Middle frontal gyrus (tissue), 1 donor: ENCODE measurements around the gene MUC20.
"Not testable (repeated sequence)": the region's sequence is repeated elsewhere in the genome, so short reads cannot be mapped to it uniquely, and the experiment has no call there.

ENCODE experiments used
- DNase-seq: peaks from one replicate; pipeline ENCODE4 v3.0.0-alpha.2; 2015; ENCODE audit warnings: low spot score; ENCODE audit errors: extremely low spot score

MUC20 gene

DNA sequence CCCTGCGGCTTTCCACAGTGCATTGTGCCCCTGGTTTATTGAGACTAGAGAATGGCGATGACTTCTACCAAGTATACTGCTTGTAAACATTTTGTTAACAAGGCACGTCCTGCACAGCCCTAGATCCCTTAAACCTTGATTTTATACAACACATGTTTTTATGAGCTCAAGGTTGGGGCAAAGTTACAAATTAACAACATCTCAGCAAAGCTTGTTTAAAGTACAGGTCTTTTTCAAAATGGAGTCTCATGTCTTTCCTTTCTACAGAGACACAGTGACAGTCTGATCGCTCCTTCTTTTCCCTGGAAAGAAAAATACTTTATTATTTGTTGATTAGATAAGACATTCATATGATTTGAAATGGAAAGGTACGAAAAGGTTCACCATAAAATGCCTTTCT lies 8.0 kb downstream of the MUC20 start:
- DNase-seq: not testable (repeated sequence)

DNA sequence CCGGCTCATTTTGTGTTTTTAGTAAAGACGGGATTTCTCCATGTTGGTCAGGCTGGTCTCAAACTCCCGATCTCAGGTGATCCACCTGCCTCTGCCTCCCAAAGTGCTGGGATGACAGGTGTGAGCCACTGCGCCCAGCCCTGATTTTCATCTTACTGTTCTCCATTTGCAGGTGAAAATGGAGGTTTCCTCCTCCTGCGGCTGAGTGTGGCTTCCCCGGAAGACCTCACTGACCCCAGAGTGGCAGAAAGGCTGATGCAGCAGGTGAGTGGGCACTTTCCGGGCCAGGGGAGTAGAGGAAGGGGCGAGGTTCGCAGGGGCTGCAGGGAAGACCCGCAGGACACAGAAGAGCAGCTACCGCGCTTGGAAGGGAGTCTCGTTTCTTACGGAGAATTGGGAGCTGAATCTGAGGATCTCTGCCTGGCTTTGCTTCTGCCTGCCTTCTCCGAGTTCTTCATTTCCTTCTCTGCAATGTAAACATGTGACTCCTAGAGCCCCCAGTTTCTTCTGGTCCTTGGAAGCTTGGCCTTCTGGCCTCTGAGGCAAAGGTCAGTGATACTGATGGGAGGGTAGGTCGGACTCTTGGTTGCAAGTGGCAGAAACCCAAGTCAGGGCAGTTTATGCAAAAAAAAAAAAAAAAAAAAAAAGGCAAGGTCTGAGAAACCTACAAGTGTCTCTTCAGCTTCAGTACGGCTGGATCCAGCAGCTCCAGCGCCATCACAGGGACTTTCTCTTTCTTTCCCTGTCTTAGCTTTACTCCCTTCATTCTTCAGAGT lies 8.9 kb downstream of the MUC20 start:
- no peak for DNase-seq

DNA sequence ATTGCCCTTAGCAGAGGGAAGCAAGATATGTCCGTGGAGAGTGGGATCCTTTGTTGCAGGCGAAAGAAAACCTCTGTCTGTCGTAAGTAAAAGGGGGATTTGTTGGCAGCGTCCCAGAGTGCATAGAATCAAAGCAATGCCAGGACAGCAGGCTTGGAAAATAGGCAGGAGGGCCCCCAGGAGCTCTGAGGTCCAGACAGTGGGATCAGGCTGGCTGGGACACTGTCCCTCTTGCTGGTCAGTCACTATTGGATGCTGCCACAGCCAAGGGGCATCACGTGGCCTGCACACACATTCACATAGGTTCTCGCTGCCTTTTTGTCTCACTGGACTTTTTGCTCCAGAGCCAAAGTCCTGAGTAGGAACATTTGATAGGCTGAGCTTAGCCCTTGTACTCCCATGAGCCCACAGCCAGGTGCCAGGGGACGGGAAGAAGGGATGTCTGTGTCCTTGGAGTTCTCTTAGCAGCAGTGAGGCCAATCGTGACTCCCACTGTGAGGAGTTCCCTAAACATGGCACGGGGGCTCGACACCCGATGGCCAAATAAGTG lies 10.7 kb downstream of the MUC20 start:
- DNase-seq: no peak

DNA sequence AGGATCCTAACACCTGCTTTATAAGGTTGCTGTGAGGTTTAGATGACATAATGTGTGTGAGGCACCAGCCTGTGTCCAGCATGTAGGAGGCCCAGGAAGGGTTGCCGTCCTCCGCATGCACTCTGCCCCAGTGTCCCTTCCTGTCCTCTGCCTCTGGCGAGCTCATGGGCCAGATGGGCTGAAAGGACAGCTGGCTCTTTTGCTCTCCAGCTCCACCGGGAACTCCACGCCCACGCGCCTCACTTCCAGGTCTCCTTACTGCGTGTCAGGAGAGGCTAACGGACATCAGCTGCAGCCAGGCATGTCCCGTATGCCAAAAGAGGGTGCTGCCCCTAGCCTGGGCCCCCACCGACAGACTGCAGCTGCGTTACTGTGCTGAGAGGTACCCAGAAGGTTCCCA lies 12.2 kb downstream of the MUC20 start:
- DNase-seq: no peak

DNA sequence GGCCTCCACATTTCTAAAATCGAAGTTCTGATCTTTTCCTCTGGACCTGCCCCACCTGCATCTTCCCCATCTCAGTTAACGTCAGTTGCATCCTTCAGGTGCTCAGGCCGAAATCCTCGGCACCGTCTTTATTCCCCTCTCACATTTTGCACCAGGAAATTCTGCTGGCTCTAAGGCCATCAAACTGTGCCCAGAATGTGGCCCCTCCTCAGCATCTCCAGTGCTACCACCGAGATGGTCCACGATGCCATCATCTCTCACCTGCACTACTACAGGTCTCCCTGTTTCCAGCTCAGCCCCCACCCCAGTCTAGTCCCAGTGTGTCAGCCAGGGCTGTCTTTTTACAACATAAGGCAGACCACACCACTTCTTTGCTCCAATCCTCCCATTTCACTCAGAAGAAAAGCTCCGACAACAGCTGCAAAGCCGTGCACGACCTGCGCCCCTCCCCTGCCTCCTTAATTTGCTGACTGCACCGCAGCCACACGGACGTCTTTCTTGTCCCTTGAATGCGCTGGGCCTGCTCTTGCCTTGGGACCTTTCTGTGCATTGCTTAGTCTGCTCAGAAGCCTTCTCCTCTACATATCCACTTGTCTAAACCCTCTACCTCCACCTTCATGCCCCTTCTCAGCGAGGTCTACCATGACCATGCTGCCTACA lies 14.4 kb downstream of the MUC20 start:
- DNase-seq: no peak

DNA sequence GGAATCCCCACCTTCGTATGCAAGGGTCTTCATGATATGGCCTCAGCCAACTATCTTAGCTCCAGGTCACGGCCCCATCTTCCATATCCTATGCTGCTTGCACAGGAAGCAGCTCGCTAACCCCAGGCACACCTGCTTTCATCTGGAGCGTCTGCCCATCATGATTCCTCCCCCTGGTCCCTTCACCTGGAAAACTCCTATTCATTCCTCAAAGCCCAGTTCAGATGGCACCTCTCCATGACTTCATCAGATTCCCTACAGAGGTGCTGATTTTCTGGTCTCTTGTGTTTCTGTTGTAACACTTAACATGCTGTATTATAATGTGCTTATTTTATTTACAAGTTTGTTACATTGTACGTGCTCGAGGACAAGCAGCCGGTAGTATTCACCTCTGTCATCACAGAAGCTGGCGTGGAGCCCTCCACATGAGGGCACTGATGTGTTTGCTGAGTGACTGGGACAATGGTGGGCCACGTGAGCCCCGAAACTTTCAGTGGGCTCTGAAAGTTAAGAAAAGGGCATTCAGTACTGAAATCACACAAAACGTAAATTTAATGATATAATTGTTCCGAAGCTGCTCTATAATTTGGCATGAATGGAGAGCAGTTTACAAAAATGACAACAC lies 16.2 kb downstream of the MUC20 start:
- DNase-seq: no peak

DNA sequence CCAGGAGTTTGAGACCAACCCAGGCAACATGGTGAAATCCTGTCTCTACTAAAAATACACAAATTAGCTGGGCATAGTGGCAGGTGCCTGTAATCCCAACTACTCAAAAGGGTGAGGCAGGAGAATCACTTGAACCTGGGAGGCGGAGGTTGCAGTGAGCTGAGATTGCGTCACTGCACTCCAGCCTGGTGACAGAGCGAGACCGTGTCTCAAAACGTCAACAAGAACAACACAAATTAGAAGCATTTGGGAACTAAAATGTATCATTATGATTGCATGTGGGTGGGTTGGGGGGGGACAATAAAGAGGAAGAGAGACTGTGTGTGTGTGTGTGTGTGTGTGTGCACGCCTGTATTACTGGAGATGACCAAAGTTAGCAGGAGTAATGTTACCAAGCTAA lies 17.0 kb downstream of the MUC20 start:
- DNase-seq: not testable (repeated sequence)

DNA sequence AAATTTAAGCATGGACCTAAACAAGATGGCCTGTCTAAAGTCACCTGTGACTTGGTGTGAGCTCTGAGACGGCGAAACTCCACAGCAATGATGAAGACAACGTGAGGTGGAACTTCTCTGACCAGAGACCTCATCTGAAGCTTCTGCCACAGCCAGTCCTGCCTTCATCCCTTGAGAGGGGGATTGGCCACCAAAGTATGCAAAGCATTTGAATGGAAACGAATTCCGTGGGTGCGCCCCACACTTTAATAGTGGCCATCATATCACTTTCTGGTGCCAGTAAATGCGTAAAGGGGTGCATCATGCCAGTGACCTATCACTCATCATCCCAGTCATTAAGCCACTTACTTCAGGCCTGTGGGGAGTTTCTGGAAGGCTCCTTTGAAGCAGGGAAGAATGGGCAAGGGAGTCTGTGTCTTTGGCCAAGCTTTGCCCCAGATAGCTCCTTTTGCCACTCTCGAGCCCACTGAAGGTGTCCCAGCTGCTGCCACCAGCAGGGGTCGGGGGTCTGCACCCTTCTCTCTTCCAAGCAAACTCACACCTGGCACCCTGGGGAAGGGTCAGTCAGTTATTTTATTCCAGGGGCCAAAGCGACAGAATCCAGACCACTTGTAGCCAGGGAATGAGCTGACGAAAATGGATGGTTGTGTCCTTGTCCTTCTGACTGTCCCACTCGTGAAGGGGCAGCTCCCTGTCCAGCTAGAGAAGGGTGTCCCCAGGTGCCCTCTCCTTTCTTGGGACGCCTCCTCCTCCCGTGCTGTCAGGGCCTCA lies 17.7 kb downstream of the MUC20 start:
- DNase-seq: no peak

DNA sequence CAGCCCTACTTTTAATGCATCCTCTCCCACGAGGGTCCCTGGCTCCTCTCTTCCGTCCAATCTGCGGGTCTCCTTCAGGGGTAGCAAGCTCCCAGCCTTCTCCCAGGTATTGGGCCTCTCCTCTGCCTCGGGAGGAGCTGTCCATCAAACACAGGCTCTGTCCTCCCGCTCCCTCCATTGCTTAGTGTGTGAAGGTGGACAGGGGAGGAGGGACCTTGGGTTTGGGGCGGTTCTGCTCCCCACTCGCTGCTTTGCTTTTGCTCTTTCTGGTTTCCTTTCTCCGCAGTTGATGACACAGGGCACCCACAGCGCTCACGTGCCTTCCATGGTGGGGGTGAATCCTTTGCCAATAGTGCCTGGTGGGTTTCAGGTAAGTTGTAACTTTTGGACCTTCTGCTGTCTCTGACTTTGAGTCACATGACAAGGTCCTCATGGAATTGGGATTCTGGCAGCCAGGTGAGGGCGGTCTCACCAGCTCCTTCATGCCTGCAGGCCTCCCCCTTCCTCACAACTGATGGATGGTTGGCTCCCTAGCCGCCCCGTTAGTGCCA lies 18.9 kb downstream of the MUC20 start:
- no peak for DNase-seq

DNA sequence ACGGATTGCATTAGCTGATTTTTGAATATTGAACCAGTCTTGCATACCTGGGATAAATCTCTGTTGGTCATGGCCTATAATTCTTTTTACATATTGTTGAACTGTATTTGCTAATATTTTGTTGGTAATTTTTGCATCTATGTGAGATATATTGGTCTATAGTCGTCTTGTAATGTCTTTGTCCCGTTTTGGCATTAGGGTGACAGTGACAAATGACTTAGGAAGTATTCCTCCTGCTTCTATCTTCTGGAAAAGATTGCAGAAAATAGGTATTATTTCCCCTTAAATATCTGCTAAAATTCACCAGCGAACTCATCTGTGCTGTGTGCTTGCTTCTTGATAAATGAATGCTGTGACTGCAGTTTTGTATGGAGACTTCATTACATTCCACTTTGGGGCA lies 23.7 kb downstream of the MUC20 start:
- DNase-seq: no peak

DNA sequence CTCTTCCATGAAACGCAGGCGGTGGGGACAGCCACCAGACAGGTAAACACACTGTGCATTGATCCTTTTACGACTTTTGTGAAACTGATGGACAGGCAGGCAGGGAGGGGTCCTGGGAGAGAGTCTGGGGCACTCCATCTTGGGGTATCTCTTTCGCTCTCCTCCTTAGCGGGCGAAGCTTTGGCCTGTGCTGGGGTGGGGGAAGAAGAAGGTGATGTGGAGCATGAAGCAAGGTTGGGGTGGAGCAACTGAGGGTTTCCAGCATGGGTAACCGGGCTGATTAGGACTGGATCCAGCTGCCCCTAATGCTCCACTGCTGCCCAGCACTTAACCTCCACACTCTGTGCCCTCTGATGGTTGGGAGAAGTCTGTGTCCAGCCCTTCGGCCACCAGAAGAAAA lies 25.6 kb downstream of the MUC20 start:
- DNase-seq: no peak

DNA sequence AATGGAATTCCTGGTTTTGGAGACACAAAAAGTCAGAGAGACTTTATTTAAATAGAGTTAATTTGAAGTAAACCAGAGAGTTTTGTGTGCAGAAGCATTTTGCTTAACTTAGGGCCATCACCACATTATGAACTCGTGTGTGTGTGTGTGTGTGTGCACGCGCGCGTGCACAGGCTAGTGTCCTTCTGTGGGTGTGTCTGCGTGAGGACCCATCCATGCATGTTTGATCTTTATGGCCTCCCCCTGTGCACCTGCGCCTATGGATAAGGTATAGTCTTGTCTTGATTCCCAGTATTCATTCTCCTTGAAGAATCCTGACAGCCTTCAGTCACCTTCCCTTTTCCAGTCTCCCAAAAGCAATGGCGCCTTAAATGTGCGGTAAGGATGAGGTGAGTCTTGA lies 26.0 kb downstream of the MUC20 start:
- DNase-seq: no peak

DNA sequence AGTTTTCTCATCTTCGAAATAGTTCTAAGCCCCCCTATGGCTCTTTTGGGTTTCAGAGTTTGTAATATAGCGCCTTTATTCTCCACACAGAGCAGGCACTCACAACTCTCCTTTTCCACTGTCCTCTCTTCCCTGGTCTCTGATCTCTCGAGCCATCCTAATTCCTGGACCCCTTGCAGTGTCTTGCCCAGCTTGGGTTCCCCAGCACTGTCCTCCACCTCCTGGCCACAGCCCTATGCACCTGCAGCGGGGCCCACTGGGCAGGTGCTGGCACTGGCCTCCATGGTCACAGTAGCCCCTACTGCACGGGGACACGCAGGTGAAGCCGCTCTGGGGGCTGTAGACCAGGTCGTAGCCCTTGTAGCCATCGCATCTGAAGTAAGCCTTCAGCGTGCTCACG lies 27.9 kb downstream of the MUC20 start:
- DNase-seq: no peak

DNA sequence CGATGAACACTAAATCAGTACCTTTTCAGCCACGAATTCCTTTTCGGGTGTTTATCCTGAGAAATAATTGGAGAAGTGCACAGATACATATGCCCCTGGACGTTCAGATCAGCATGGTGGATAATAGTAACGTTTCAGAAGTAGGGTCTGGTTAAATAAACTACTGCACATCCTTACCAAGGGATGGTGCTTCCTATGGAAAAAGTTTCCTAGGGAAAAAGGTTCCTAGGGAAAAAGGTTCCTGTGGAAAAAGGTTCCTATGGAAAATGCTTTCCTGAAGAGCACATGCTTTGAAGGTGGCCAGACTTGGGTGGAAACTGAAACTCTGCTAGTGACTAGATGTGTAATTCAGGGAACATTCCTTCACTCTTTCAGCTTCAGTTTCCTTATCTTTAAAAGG lies 28.3 kb downstream of the MUC20 start:
- not testable (repeated sequence) for DNase-seq

DNA sequence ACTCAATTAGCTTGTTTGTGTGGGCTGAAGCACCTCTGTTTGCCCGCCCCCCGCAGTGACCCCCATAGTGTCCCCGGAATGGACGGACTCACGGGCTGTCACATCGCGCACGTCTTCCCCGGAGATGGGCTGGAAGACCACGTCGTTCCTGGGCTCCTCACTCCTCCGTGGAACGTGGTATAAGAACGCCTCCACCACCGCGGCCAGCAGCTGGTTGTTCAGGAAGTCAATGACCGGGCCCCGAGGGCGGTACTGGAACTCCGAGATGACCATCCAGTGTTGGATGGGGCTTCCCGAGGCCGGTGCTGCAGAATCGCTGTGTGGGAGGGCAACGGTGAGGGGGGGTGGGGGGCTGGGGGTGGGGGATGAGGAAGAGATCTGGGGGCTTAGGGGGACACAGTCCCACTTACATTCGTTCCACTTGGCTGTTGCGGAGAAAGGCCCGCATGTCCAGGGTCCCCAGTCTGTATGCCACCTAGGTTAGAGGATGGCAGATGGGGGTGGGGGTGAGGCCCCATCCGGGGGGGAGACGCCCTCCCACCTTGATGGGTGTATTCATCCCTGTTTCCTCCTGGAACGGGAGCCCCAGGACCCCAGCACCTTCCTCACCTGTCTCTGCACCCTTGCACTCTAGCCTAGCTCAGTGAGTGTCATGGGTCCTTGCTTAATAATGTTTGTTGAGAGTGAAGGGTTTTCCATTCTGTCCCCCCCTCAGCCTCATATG lies 30.2 kb downstream of the MUC20 start:
- DNase-seq: no peak

DNA sequence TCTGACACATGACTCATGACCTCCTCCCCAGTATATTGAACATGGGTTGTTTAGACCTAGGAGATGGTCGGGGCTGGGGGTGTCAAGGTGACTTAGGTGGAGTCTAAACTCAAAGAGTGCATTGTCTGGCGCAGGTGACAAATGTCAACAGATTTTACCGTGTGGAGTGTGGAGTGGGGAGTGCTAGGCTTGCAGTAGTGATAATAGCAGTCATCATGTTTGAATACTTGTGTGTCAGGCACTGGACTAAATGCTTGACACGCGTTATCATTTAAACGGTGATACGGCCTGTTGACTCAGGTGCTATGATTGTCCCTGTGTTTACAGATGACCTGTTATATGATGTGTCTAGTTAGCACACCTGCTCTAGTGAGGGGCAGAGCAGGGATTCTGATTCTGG lies 30.8 kb downstream of the MUC20 start:
- no peak for DNase-seq

DNA sequence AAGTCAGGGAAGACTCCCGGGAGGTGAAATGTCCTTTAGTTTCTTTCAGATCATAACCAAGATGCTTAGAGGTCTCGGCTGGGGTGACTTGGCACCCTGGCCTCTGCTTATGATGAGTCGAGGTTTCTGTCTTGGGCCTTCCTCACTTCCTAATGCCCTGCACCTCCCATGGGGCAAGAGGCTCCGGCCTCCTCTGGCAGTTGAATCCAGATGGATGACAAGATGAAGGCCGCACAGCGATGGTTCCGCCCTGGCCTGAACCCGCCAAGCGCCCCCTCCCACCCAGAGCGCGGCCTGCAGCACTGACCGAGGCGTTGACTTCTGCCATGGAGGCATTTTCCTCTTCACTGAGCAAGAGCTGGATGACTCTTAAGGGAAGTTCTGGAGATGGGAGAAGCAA lies 31.3 kb downstream of the MUC20 start:
- DNase-seq: no peak

DNA sequence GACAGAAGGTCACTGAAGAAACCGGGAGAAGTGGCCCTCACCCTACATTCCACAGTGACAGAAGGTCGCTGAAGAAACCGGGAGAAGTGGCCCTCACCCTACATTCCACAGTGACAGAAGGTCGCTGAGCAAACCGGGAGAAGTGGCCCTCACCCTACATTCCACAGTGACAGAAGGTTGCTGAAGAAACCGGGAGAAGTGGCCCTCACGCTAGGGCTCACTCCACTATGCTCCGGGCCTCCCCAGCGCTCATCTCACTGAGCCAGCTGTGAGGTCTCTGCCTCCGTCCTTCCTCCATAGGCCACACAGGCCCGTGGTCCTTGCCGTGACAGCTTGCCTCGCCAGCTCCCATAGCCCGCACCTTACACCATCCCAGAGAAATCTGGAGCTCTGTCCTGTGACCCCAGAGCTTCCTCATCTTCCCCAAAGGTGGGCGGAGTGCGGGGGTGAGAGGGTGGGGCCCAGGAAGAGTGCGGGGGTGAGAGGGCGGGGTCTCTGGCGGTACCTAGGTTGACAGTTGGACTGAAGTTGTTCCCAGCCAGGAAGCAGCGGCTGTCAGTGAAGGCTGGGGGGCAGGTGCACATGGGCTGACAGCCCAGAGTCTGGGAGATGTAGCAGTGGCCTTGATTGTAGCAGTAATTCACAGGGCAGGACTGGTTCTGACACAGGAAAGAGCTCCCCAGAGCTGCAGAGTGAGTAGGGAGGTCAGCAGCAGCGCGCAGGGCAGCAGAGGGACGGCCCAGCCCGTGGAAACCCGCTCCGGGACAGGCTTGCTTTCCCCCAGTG lies 32.0 kb downstream of the MUC20 start:
- DNase-seq: no peak

DNA sequence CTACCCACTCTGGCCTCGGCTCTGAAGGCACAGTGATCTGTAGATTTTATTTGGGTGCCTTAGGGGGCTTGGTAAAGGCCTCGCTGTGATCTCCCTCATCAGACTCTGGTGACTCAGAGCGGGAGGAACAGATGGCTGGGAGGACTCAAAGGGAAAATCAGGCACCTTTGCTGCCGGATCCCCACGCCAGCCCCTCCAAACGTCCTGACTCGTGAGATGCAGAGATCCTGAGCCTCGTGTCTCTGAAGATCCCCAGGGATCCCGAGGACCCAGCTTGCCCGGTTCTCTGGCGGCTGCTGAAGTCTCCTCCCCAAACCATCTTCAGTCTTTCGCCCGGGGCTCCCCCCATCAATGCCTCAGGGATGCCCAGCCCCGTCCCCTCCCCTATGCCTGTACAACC lies 32.8 kb downstream of the MUC20 start:
- no peak for DNase-seq

DNA sequence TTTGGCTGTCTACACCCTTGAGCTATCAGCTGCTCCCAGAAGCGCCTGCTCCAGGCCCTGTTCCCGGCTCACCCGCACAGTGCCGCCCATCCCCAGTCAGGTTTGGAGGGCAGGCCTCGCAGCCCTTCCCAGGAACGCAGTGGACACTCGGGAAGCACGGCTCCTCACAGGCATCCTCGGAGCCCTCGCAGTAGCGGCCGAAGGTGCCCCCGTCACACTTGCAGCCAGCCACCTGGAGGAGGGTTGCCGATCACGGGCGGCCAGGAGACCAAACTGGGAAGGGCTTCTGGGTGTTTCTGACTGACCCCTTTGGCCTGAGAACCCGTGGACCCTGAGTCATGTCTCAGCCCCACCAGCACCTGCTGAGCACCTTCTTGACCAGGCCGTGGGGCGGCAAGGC lies 33.4 kb downstream of the MUC20 start:
- no peak for DNase-seq
